Central memory CD8-positive, alpha-beta T cell (primary cell): ENCODE measurements around the gene KCNT1.

Experiments
- ATAC-seq: fragments of 150-1000 bp; cut with Tn5 transposase; replicated peaks from 2 replicates; pipeline ENCODE4 v1.10.0; 2022; ENCODE audit warnings: mild to moderate bottlenecking, moderate FRiP score, moderate number of reproducible peaks; ENCODE audit not compliant: poor library complexity, severe bottlenecking; ENCODE audit errors: extremely low read depth
- DNase-seq, 2 donors: peaks; one replicate each; pipeline ENCODE4 v3.0.0; 2021; ENCODE audit warnings: low spot score in 2 of 2
- H3K27ac Mint-ChIP-seq: one replicate; pipeline ENCODE4 v1.8.0; 2022; ENCODE audit warnings: low read depth, mild to moderate bottlenecking, moderate library complexity, mixed read lengths
- H3K27me3 Mint-ChIP-seq: one replicate; pipeline ENCODE4 v1.8.0; 2022; ENCODE audit warnings: mixed read lengths
- H3K36me3 Mint-ChIP-seq: one replicate; pipeline ENCODE4 v1.8.0; 2022; ENCODE audit warnings: mild to moderate bottlenecking, moderate library complexity, mixed read lengths; ENCODE audit not compliant: insufficient read depth
- H3K4me1 Mint-ChIP-seq: one replicate; pipeline ENCODE4 v1.8.0; 2022; ENCODE audit warnings: mixed read lengths
- H3K4me3 Mint-ChIP-seq: one replicate; pipeline ENCODE4 v1.8.0; 2022; ENCODE audit warnings: mild to moderate bottlenecking, moderate library complexity, mixed read lengths
- H3K9me3 Mint-ChIP-seq: one replicate; pipeline ENCODE4 v1.8.0; 2022; ENCODE audit warnings: mixed read lengths

KCNT1 gene

GRCh38 chr9:135802876-135803419 lies 101.0 kb downstream of the KCNT1 start:
- Mint-ChIP-seq H3K4me1 (peaks cover 31% of the 10 kb centered on the region), H3K9me3 (no peaks in the 10 kb centered on the region), H3K36me3 (peaks cover 2% of the 10 kb centered on the region), H3K4me3 (no peak overlapping the region), H3K27ac (no peak overlapping the region), H3K27me3 (peaks cover 11% of the 10 kb centered on the region)
- ATAC-seq (no peak), DNase-seq (no peak)

GRCh38 chr9:135803441-135803840 lies 101.5 kb downstream of the KCNT1 start:
- Mint-ChIP-seq H3K27me3 (peaks cover 6% of the 10 kb centered on the region), H3K36me3 (peaks cover 2% of the 10 kb centered on the region), H3K9me3 (no peaks in the 10 kb centered on the region), H3K27ac (no peak overlapping the region), H3K4me1 (peaks cover 29% of the 10 kb centered on the region), H3K4me3 (no peak overlapping the region)
- ATAC-seq (no peak), DNase-seq (no peak)

GRCh38 chr9:135804581-135805421 lies 102.8 kb downstream of the KCNT1 start:
- H3K27ac Mint-ChIP-seq = no peak overlapping the region
- DNase-seq (no peak), ATAC-seq (no peak)
- H3K9me3 Mint-ChIP-seq = no peaks in the 10 kb centered on the region
- H3K27me3 Mint-ChIP-seq = no peaks in the 10 kb centered on the region
- H3K36me3 Mint-ChIP-seq = peaks cover 2% of the 10 kb centered on the region
- peaks cover 27% of the 10 kb centered on the region for H3K4me1 Mint-ChIP-seq
- no peak overlapping the region for H3K4me3 Mint-ChIP-seq

- no peaks in the 10 kb centered on the region for H3K27me3 Mint-ChIP-seq
- ATAC-seq (no peak), DNase-seq (no peak)
- peaks cover 2% of the 10 kb centered on the region for H3K36me3 Mint-ChIP-seq
- no peak overlapping the region for H3K4me3 Mint-ChIP-seq
- H3K4me1 Mint-ChIP-seq = peaks cover 27% of the 10 kb centered on the region
- H3K9me3 Mint-ChIP-seq = no peaks in the 10 kb centered on the region
- no peak overlapping the region for H3K27ac Mint-ChIP-seq
Observed at GRCh38 chr9:135805422-135806022, 103.5 kb downstream of the KCNT1 start.

- Mint-ChIP-seq H3K36me3 (peaks cover 17% of the 10 kb centered on the region), H3K4me1 (peaks cover 27% of the 10 kb centered on the region), H3K4me3 (no peak overlapping the region), H3K27me3 (no peaks in the 10 kb centered on the region), H3K27ac (no peak overlapping the region), H3K9me3 (no peaks in the 10 kb centered on the region)
- no peak for ATAC-seq
- DNase-seq = no peak
Observed at GRCh38 chr9:135809166-135809565, 107.2 kb downstream of the KCNT1 start.

- Mint-ChIP-seq H3K36me3 (peaks cover 24% of the 10 kb centered on the region), H3K4me1 (peaks cover 14% of the 10 kb centered on the region), H3K27me3 (no peaks in the 10 kb centered on the region), H3K27ac (no peak overlapping the region), H3K9me3 (no peaks in the 10 kb centered on the region), H3K4me3 (no peak overlapping the region)
- DNase-seq = no peak
- no peak for ATAC-seq
Observed at GRCh38 chr9:135810806-135811575, 109.0 kb downstream of the KCNT1 start.

GRCh38 chr9:135811801-135812200 lies 109.8 kb downstream of the KCNT1 start:
- Mint-ChIP-seq H3K4me3 (no peak overlapping the region), H3K36me3 (peaks cover 30% of the 10 kb centered on the region), H3K4me1 (peaks cover 12% of the 10 kb centered on the region), H3K27ac (no peak overlapping the region), H3K9me3 (no peaks in the 10 kb centered on the region), H3K27me3 (no peaks in the 10 kb centered on the region)
- DNase-seq = no peak
- no peak for ATAC-seq

- DNase-seq (no peak), ATAC-seq (no peak)
- Mint-ChIP-seq H3K36me3 (peaks cover 33% of the 10 kb centered on the region), H3K4me3 (no peak overlapping the region), H3K27ac (no peak overlapping the region), H3K9me3 (no peaks in the 10 kb centered on the region), H3K27me3 (no peaks in the 10 kb centered on the region), H3K4me1 (peaks cover 1% of the 10 kb centered on the region)
Observed at GRCh38 chr9:135812961-135813360, 111.0 kb downstream of the KCNT1 start.

- H3K27ac Mint-ChIP-seq = no peak overlapping the region
- H3K36me3 Mint-ChIP-seq = peaks cover 37% of the 10 kb centered on the region
- ATAC-seq (no peak), DNase-seq (no peak)
- H3K4me1 Mint-ChIP-seq = no peaks in the 10 kb centered on the region
- no peaks in the 10 kb centered on the region for H3K9me3 Mint-ChIP-seq
- no peaks in the 10 kb centered on the region for H3K27me3 Mint-ChIP-seq
- H3K4me3 Mint-ChIP-seq = no peak overlapping the region
Observed at GRCh38 chr9:135813671-135814290, 111.8 kb downstream of the KCNT1 start.

GRCh38 chr9:135814421-135815095 lies 112.6 kb downstream of the KCNT1 start:
- Mint-ChIP-seq H3K27ac (no peak overlapping the region), H3K9me3 (no peaks in the 10 kb centered on the region), H3K4me3 (no peak overlapping the region), H3K27me3 (no peaks in the 10 kb centered on the region), H3K4me1 (no peaks in the 10 kb centered on the region), H3K36me3 (peaks cover 43% of the 10 kb centered on the region)
- ATAC-seq = no peak
- no peak for DNase-seq

- DNase-seq (no peak), ATAC-seq (no peak)
- no peaks in the 10 kb centered on the region for H3K9me3 Mint-ChIP-seq
- H3K4me1 Mint-ChIP-seq = no peaks in the 10 kb centered on the region
- no peak overlapping the region for H3K27ac Mint-ChIP-seq
- H3K36me3 Mint-ChIP-seq = peaks cover 49% of the 10 kb centered on the region
- no peak overlapping the region for H3K4me3 Mint-ChIP-seq
- H3K27me3 Mint-ChIP-seq = no peaks in the 10 kb centered on the region
Observed at GRCh38 chr9:135815413-135815812, 113.4 kb downstream of the KCNT1 start.
